HL-60/S4 treated with phorbol 12-myristate 13-acetate at 8.2 ng/mL for 4 days and 3 days (cell line): Measurements from ENCODE around the gene SCG3.
"Not testable (repeated sequence)": the region's sequence is repeated elsewhere in the genome, so short reads cannot be mapped to it uniquely, and the experiment has no call there.

ENCODE experiments used
- in situ Hi-C: fragments of 300-500 bp; cut with MboI; formaldehyde crosslinking; loops from 2 replicates; pipeline ENCODE4 v1.15.0; 2022; ENCODE audit warnings: low sequenced_read_pairs

The SCG3 gene

DNA sequence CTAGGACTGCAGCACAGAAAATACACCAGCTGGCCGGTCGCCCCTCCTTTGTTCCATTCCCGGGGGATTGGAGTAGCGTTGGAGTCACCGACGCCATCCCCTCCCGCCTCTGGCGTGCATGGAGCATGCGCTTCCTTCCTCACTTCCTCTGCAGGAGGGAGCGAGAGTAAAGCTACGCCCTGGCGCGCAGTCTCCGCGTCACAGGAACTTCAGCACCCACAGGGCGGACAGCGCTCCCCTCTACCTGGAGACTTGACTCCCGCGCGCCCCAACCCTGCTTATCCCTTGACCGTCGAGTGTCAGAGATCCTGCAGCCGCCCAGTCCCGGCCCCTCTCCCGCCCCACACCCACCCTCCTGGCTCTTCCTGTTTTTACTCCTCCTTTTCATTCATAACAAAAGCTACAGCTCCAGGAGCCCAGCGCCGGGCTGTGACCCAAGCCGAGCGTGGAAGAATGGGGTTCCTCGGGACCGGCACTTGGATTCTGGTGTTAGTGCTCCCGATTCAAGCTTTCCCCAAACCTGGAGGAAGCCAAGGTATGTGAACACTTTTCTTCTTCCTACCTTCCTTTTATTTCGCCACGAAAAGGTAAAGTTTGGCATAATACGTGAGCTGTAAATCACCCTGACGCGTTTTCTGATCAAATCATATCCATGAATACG, at the start of gene SCG3:
SCG3 (plus strand) TSS at position 201 of the 661 bp plus-strand sequence; CDS start at position 454, 253 bp downstream.
- in situ Hi-C loops = no loop called here

DNA sequence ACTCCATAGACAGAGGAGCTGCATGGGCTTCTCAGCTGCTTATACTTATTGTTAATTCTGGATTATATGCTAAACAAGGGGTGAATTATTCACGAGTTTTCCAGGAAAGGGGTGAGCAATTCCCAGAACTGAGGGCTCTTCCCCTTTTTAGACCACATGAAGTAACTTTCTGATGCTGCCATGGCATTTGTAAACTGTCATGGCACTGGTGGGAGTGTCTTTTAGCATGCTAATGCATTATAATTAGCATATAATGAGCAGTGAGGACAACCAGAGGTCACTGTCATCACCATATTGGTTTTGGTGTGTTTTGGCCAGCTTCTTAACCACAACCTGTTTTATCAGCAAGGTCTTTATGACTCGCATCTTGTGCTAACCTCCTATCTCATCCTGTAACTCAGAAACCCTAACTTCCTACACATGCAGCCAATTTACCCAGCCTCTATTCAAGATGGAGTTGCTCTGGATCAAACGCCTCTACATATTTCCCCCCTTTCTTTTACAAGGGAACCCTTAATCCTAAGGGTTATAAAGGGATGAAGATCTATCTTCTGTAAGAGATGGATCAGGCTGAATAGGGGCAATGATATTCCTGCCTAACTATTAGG, 46.6 kb upstream of the SCG3 start:
- in situ Hi-C loops = no loop called here

DNA sequence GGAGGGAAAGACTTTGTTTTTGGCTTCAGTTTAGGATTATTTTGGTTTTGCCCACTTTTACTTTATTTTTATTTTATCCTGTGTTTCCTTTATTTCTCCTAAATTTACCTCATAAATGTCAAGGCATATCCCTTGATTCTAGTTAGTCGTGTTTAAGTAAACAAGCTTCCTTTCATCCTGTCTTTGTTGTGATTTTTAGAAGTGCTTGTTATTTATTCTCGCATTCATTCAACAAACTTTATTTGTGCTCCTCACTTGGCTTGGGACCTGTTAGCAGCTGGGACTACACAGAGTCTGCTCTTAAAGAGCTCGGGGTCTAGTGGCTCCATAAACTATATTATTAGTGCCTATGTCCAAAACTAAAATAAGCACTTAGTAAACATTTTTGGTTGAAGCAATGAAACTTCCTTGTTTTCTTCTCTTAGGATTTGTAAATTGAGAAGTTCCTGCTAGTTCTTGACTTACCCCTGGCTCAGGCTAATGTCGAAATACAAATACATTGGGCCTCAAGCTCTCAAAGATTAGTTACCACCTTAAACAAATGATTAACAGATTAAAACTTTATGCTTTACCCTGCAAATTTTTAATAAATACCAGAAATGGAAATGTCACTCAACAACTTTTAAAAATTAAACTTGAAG, 39.7 kb upstream of the SCG3 start:
- in situ Hi-C loops = loop anchor here (10.0 kb wide), 1 partner anchor 133 kb away; no protein-coding TSS in a partner anchor

DNA sequence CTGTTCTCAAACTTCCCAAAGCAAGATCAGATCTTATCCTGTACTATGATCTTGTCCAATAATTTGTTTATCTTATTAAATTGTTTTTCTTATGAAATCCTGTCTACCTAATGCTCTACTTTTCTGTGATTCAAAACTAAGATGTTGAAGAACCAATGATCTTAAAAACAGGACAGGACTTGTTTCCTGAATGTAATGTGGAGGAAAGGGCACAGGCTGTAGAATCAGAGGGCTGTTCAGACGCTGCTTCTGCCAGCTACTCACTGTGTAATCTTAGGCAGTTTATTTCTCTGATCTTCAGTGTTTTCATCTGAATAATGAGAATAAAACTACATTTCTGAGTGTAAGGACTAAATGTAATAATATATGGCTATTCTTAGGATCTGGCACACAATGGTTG, 38.6 kb upstream of the SCG3 start:
- in situ Hi-C loops = loop anchor here (10.0 kb wide), 1 partner anchor 132 kb away; no protein-coding TSS in a partner anchor

DNA sequence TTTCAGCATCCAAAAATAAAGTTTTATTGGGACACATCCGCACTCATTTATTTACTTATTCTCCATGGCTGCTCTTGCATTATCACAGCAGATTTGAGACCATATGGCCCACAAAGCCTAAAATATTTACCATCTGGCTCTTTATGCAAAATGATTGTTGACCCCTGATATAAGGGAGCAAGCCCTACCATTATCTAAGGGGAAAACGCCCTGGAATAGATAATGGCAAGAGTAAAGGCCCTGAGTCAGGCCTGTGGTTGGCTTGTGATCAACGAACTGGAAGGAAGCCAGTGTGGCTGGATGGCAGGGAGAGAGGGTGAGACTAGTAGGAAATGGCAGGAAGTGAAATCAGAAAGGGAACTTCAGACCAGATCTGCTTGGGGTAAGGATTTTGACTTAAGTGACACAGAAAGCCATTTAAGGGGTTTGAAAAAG, 34.2 kb upstream of the SCG3 start:
- in situ Hi-C loops = loop anchor here (10.0 kb wide), 1 partner anchor 128 kb away; no protein-coding TSS in a partner anchor

DNA sequence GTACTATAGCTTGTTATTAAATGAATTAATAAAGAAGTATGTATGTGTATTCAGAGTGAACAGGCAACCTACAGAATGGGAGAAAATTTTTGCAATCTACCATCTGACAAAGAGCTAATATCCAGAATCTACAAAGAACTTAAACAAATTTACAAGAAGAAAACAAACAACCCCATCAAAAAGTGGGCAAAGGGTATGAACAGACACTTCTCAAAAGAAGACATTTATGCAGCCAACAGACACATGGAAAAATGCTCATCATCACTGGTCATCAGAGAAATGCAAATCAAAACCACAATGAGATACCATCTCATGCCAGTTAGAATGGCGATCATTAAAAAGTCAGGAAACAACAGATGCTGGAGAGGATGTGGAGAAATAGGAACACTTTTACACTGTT, 33.2 kb upstream of the SCG3 start:
- in situ Hi-C loops = loop anchor here (10.0 kb wide), 1 partner anchor 127 kb away; no protein-coding TSS in a partner anchor

DNA sequence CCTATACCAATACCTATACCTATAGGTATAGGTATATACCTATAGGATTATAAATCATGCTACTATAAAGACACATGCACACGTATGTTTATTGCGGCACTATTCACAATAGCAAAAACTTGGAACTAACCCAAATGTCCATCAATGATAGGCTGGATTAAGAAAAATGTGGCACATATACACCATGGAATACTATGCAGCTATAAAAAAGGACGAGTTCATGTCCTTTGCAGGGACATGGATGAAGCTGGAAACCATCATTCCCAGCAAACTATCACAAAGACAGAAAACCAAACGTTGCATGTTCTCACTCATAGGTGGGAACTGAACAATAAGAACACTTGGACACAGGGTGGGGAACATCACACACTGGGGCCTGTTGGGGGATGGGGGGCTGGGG, 32.7 kb upstream of the SCG3 start:
- in situ Hi-C loops = loop anchor here (10.0 kb wide), 1 partner anchor 126 kb away; no protein-coding TSS in a partner anchor

DNA sequence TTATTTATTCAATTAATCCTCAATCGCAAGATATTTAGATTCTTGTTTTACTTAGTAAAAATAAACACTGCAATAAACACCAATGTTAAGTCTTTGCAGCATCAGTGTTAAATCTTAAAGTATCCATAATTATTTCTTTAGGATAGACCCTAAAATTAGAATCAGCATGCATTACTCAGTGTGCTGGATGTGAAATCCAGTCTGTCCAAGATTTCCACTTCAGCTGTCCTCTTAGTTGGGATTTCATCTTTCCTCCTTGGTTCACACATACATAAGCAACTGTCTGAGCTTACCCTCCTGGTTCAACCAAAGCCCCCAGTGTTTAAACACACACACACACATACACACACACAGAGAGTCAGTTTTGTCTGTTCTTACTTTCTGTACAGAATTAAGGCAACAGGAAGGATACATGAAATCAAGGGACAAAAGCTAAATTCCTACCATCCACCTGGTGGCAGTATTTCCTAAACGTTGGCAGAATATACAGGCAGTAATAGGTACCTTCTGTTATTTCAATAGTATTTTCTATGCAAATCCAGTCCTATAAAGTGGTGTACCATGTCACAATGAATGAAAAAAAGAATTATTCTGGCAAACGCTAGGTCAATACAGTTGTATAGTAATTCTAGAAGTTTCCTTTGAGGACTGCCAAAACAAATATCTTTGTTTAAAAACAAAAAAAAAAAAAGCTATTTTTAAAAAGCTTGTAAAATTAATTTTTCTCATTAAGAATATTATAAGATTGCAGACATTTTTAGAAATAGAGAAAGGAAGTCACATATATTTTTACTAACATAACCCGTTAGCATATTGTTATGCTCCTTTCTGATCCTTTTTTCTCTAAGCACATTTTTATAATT, 31.4 kb upstream of the SCG3 start:
- in situ Hi-C loops = loop anchor here (10.0 kb wide), 1 partner anchor 125 kb away; no protein-coding TSS in a partner anchor

DNA sequence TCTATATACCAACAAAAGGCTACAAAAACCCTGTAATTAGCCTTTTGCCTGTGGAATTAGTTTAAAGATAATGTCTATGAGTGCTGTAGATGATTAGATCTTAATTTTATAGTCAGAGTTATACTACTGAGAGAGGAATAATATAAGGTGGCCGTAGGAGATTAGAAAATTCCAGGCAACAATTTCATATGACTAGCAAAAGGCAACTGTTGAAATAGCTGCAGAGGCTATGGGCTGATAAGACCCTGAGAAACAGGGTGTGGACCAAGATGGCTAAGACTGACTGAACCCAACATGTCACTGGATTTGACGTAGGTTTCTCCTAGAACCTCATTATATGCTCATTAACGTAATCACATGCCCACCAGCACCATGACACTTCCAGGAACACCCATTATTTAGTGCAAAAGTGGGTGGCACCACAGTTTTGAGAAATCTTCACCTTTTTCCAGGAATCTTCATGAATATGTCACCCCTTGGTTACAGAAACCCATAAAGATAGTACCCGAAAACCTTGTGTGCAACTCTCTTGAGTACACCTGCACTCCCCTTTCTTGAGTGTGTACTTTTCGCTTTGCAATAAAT, 29.1 kb upstream of the SCG3 start:
- in situ Hi-C loops = no loop called here

DNA sequence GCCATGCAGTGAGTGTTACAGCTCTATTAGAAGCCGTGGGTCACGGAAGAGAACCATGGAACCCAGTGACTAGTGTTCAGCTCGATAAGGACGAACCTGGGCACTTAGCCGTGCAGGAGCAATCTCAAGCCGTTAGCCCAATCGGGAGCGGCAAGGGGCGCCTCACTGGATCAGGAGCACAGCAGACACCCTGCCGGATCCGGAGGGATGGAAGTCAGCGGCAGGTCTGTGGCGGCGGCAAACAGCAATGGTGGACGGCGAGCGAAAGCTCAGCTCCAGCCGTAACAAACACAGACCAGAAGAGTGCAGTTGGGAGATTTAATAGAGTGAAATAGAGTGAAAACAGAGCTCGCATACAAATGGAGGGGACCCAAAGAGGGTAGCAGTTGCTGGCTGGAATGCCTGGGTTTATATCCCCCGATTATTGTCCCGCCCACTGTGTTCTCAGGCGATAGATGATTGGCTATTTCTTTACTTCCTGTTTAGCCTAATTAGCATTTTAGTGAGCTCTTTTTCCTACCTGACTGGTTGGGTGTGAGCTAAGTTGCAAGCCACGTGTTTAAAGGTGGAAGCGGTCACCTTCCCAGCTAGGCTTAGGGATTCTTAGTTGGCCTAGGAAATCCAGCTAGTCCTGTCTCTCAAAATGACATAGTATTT, 25.8 kb upstream of the SCG3 start:
- in situ Hi-C loops = not testable (repeated sequence)

DNA sequence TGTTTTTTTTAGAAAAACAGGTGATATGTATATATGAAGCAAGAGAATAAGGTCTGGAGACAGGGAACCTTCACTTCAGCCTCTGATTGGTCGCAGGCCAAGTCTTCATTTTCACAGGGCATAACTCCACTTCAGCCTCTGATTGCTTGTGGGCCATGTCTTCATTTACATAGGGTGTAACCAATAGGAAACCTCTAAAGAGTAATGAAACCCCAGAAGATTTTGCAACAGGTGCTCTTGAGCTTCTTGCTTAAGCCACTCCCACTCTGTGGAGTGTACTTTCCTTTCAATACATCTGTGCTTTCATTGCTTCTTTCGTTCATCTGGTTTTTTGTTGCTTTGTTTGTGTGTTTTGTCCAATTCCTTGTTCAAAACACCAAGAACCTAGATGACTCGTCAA, 22.6 kb upstream of the SCG3 start:
- in situ Hi-C loops = no loop called here

DNA sequence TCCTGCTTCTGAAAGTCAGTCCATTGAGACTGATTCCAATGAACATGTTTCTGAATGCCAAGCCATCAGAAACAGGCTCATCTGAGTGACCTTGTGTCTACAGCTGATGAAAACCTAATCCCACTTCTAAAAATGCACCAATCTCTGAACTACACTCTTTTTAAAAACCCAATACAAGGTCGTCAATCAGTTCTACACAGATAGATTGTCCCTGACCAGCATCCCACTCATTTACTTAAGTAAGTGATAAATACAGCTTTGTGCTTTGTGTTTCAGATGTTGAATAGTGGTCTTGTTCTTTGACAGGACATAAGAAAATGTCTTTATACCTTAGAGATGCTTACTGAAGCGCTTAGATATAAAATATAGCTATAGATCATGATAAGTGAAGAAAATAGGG, 20.2 kb upstream of the SCG3 start:
- in situ Hi-C loops = no loop called here

DNA sequence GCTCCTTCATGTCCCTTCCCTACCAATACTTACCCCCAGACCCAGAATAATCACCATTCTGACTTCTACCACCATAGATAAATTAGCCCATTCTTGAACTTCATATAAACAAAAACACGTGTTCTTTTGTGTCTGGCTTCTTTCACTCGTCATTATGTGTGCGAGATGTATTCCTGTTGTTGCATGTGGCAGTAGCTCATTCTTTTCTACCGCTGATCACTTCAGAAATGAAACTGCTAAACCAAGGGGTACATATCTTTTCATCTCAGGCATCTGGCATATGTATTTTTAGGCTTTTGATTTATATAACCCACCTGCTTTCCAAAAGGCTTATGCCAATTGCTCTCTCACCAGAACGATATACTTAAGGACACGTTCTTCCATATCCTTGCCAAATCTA, 13.8 kb upstream of the SCG3 start:
- in situ Hi-C loops = no loop called here

DNA sequence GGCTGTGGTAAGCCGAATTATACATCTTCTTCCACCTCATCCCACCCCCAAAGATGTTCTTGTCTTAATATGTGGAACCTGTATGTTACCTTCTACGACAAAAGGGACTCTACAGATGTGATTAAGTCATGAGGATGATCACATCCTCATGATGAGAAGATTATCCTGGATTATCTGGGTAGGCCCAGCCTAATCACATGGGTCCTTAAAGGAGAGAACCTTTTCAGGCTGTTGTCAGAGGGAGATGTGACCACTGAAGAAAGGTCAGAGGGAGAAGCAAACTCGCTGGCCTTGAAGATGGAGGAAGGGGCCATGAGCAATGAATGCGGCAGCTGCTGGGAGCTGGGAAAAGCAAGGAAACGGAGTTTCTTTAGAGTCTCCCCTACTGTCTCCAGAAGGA, 12.9 kb upstream of the SCG3 start:
- in situ Hi-C loops = no loop called here

DNA sequence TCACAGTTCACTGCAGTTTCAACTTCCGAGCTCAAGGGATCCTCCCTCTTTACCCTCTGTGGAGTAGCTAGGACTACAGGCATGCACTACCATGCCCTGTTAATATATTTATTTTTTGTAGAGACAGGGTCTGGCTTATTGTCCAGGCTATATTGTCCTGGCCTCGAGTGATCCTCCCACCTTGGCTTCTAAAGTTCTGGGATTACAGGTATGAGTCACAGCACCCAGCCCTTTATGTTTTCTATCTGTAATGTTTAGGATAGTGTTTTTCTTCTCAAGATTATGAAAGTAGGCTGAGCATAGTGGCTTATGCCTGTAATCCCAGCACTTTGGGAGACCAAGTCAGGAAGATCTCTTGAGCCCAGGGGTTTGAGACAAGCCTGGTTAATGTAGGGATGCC, 11.9 kb upstream of the SCG3 start:
- in situ Hi-C loops = no loop called here

DNA sequence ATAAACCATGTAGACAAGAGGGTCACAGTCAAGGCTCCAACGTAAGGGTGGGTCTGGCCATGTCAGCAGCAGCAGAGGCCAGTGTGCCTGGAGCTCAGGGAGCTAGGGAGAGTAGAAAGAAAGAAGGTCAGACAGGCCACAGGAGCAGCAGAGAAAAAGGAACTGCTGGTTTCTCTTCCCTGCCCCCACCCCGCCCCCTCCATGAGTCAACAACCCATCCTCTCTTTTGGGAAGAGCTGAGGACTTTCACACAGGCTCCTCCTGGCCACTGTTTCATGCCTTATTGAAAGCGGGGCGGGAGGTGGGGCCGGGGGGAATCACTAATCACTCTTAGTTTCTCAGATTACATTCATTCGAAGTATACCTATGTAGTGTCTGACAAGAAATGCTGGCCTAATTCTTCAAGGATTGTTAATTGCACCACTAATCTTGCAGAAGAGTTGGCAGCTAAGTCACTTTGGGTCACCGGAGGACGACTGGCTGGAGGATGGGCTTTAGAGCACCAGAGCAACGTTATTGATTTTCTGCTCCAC, 9.1 kb upstream of the SCG3 start:
- in situ Hi-C loops = no loop called here

DNA sequence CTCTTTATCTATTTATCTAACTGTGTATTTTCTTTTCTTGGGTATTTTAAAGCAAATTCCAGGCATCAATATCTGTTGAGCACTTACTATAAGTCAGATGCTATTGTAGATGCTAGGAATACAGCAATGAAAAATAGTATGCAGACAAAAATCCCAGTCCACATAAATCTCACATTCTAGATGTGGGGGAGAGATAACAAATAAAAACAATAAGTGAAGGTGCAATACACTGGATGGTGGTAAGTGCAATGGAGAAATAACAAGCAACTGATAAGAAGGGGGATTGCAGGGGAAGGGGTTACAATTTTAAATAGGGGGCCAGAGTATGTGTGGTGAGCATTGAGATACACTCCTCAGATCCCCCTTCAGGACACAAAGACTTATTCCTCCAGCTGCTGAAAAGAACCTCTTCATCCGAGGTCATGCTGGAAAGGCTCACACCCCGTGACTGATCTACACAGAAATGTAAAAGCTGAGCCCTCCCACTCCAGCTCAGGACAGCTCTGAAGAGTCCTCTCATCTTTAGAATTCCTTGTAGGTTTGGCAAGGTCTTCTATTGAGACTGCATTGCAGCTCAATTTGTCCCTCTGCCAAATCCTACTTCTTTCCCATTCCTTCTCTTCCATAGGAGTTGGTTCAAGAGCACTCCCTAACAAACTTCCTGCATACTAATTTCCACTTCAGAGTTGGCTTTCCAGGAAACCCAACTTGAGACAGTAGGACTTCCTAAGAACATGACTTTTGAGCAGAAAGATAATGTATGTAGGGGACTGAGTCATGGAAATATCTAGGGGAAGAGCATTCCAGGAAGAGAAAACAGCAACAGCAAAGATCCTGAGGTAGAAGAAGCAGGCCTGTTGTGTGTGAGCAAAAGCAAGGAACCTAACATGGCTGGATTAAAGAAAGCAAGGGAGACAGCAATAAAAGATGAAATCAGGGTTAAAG, 8.1 kb upstream of the SCG3 start:
- in situ Hi-C loops = no loop called here

DNA sequence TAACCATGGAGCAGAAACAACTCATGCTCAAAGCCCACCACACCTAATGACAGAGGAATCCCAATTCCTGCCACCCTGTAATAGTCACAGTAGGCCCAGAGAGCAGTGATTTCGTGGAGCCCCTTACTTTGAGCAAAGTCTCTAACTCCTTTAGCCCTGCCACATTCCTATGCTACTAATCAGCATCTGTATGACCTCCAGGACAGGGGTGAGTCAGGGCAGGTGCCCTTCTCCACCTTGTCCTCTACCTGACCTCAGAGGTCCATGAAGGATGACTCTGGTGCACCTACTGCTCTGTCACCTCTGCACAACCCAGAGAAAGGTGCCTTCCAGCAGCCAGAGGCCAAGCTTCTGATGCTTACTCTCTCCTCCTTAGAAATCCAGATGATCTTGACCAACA, 6.1 kb upstream of the SCG3 start:
- in situ Hi-C loops = no loop called here

DNA sequence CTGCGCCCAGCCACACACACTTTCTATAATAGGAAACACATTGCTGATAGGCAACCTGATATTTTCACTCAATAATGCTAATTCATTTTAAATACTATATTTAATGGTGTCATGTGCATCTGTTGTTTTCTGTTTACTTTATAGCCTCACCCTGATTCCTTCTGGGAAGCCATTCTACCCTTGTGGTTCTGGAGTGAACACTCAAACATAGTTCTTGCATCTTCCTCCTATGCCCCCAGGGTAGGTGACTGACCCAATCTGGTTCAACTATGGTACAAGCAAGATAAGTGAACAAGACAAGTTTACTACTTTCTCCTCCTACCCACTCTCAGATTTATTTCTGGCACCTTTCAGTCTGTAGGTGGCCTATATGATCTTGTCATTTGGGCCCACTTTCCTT, 4.3 kb upstream of the SCG3 start:
- in situ Hi-C loops = no loop called here
